GM12878 (cell line): ENCODE results near the gene PPM1E. TPM values are rescaled to one million over a fixed set of nuclear protein-coding genes. Genes with fewer than 3 reads are reported as not detected.

Experiments used
- ATAC-seq: fragments of 200-7000 bp; cut with Tn5 transposase; 3 replicates; pipeline ENCODE4 v1.9.1; 2020; ENCODE audit warnings: mild to moderate bottlenecking, moderate library complexity
- BruUV-seq: library from RNA; stranded (reverse); fragments of 400-500 nt; replicated peaks from 2 replicates; lab custom pipeline; 2021; lab: Mats Ljungman, UMichigan
- CTCF ChIA-PET: fragments of 300-600 bp; sonication (Branson Sonifier 250); formaldehyde crosslinking; extraction: SDS; loops from one replicate; lab custom pipeline; 2021; ENCODE audit warnings: inconsistent platforms; lab: Yijun Ruan, JAX
- POLR2A ChIA-PET: fragments of 350-600 bp; formaldehyde crosslinking; extraction: SDS; loops from one replicate; lab custom pipeline; 2021; ENCODE audit warnings: inconsistent platforms; lab: Charles Lee
- RAD21 ChIA-PET: fragments of 300-600 bp; sonication (Branson Sonifier 250); formaldehyde crosslinking; loops from one replicate; lab custom pipeline; 2023; ENCODE audit warnings: antibody characterized with exemption; ENCODE audit not compliant: unreplicated experiment; lab: Charles Lee
- SMC1A ChIA-PET: fragments of 300-600 bp; sonication (Branson Sonifier 250); formaldehyde crosslinking; loops from one replicate; lab custom pipeline; 2023; ENCODE audit not compliant: unreplicated experiment, uncharacterized antibody; lab: Charles Lee
- DNase-seq: peaks from one replicate; pipeline ENCODE4 v3.0.0-alpha.2; 2011; ENCODE audit warnings: low read depth, low spot score
- FAIRE-seq: peaks from 3 replicates; lab custom pipeline; 2011; peaks lifted over from hg19 to GRCh38; lab: Jason Lieb, UNC
- H2AFZ ChIP-seq: 2 replicates; pipeline ENCODE4 v1.6.0; 2011; ENCODE audit warnings: low read depth, low read length, control low read depth; ENCODE audit not compliant: control insufficient read depth
- H3K27ac ChIP-seq: 2 replicates; pipeline ENCODE4 v1.5.1; 2011; ENCODE audit warnings: control low read depth; ENCODE audit not compliant: control insufficient read depth, insufficient read depth
- H3K27me3 ChIP-seq, 2 experiments: replicated peaks in 1 of 2; 2 replicates each; pipeline versions ENCODE4 v1.6.0 to v1.6.1; 2011; ENCODE audit warnings: low read length in 1 of 2; ENCODE audit not compliant: control insufficient read depth in 2 of 2, insufficient read depth in 2 of 2
- H3K36me3 ChIP-seq, 2 experiments: 2 replicates each; pipeline ENCODE4 v1.5.1; 2011; ENCODE audit warnings: low read length in 1 of 2; ENCODE audit not compliant: control insufficient read depth in 2 of 2, insufficient read depth in 2 of 2
- H3K4me1 ChIP-seq: 2 replicates; pipeline ENCODE4 v1.6.1; 2011; ENCODE audit warnings: mild to moderate bottlenecking, low read length, moderate library complexity, mixed read lengths; ENCODE audit not compliant: control insufficient read depth, insufficient read depth
- H3K4me2 ChIP-seq: 2 replicates; pipeline ENCODE4 v1.6.0; 2011; ENCODE audit warnings: control low read depth; ENCODE audit not compliant: control insufficient read depth, insufficient read depth
- H3K4me3 ChIP-seq: fragments of 200-600 bp; sonication (generic); 2 replicates; pipeline ENCODE4 v1.5.1; 2016
- H3K79me2 ChIP-seq: 2 replicates; pipeline ENCODE4 v1.6.0; 2011; ENCODE audit warnings: low read length; ENCODE audit not compliant: control insufficient read depth, insufficient read depth
- H3K9ac ChIP-seq: 2 replicates; pipeline ENCODE4 v1.8.0; 2011; ENCODE audit warnings: low read length, control low read depth, mixed read lengths; ENCODE audit not compliant: control insufficient read depth, insufficient read depth
- H3K9me3 ChIP-seq: replicated peaks from 3 replicates; pipeline ENCODE4 v1.5.1; 2011; ENCODE audit warnings: mild to moderate bottlenecking, low read length; ENCODE audit not compliant: control insufficient read depth, insufficient read depth
- H4K20me1 ChIP-seq: 2 replicates; pipeline ENCODE4 v1.6.0; 2011; ENCODE audit not compliant: control insufficient read depth, insufficient read depth
- BMI1 ChIP-seq: fragments of 450-650 bp; IDR thresholded peaks from 2 replicates; pipeline ENCODE4 v1.6.1; 2016; ENCODE audit warnings: mild to moderate bottlenecking, moderate library complexity, borderline replicate concordance
- CBX5 ChIP-seq: sonication (generic); IDR thresholded peaks from 2 replicates; pipeline ENCODE4 v1.6.1; 2016; ENCODE audit warnings: low read depth, moderate library complexity, mild to moderate bottlenecking, inconsistent platforms
- ESRRA ChIP-seq: IDR thresholded peaks from 2 replicates; pipeline ENCODE4 v1.6.1; 2012; ENCODE audit warnings: mild to moderate bottlenecking, low read length, improper control_type of control experiment
- ETV6 ChIP-seq, 2 experiments: fragments of 450-650 bp in 1 of 2; IDR thresholded peaks in 1 of 2; conservative IDR thresholded peaks in 1 of 2; 2 replicates each; pipeline ENCODE4 v1.6.1; 2014; ENCODE audit warnings: antibody characterized with exemption in 1 of 2, borderline replicate concordance in 1 of 2, low read depth in 1 of 2, mild to moderate bottlenecking in 1 of 2, moderate library complexity in 1 of 2
- GABPA ChIP-seq: IDR thresholded peaks from 2 replicates; pipeline ENCODE4 v1.6.1; 2014; ENCODE audit warnings: antibody characterized with exemption, low read depth, mild to moderate bottlenecking, inconsistent platforms
- HDGF ChIP-seq: fragments of 450-650 bp; IDR thresholded peaks from 2 replicates; pipeline ENCODE4 v1.6.1; 2016; ENCODE audit warnings: antibody characterized with exemption
- NFIC ChIP-seq: IDR thresholded peaks from 2 replicates; pipeline ENCODE4 v1.6.1; 2012; ENCODE audit warnings: low read depth, mild to moderate bottlenecking, inconsistent platforms, low read length, moderate library complexity
- PML ChIP-seq: IDR thresholded peaks from 2 replicates; pipeline ENCODE4 v1.6.1; 2012; ENCODE audit warnings: low read length, inconsistent platforms
- TAF1 ChIP-seq: IDR thresholded peaks from 2 replicates; pipeline ENCODE4 v1.6.1; 2011; ENCODE audit warnings: mild to moderate bottlenecking, low read depth, low read length, borderline replicate concordance
- ZNF207 ChIP-seq: fragments of 450-650 bp; IDR thresholded peaks from 2 replicates; pipeline ENCODE4 v1.6.1; 2014; ENCODE audit warnings: antibody characterized with exemption, mild to moderate bottlenecking, borderline replicate concordance
- WGBS: methylation state at CpG from one replicate; pipeline ENCODE4 v1.1.6; 2016; ENCODE audit warnings: low lambda C conversion rate; ENCODE audit not compliant: insufficient replicate concordance, insufficient coverage; ENCODE audit errors: missing lambda C conversion rate; 5-methylcytosine and 5-hydroxymethylcytosine counted together
- in situ Hi-C: fragments of 300-500 bp; cut with MboI; formaldehyde crosslinking; loops from 9 replicates; pipeline ENCODE4 v1.14.3; 2018; ENCODE audit warnings: mixed read lengths
- intact Hi-C: fragments of 100-400 bp; cut with micrococcal nuclease; formaldehyde crosslinking; loops from one replicate; pipeline ENCODE4 v1.14.2; 2022; ENCODE audit not compliant: unreplicated experiment
- polyA plus RNA-seq, 11 experiments: library from polyadenylated mRNA; depleted of rRNA in 4 of 11; unstranded in 6 of 11; stranded (reverse) in 5 of 11; fragments of >200 nt; fragmentation: Nextera tagmentation in 4 of 11; fragmentation: Illumina TruSeq in 1 of 11; extraction: Ambion mirVana in 4 of 11; extraction: Trizol in 1 of 11; gene quantifications; 1 replicate in 1 of 11; 2 replicates in 10 of 11; pipeline versions ENCODE4 v1.2.1 to v1.2.3, GENCODE V29; 2011 to 2016; ENCODE audit warnings: inconsistent platforms in 2 of 11, missing spikeins in 2 of 11, low read depth in 1 of 11
- total RNA-seq, 4 experiments: library from RNA; depleted of rRNA in 3 of 4; stranded (reverse); fragments of >200 nt in 3 of 4; fragmentation: Illumina TruSeq in 1 of 4; extraction: Trizol in 1 of 4; gene quantifications; 2 replicates each; pipeline versions ENCODE4 v1.2.1 to v1.2.3, GENCODE V29; 2013 to 2021
- TF ChIP-seq, protein P1 (sequence below): fragments of 450-650 bp; IDR thresholded peaks from 2 replicates; pipeline ENCODE4 v1.6.1; 2016; ENCODE audit warnings: mild to moderate bottlenecking, moderate library complexity, borderline replicate concordance
- TF ChIP-seq, protein P2 (sequence below): IDR thresholded peaks from 2 replicates; pipeline ENCODE4 v1.6.1; 2012; ENCODE audit warnings: mild to moderate bottlenecking, low read depth, low read length
- TF ChIP-seq, protein P3 (sequence below): IDR thresholded peaks from 2 replicates; pipeline ENCODE4 v1.6.1; 2012; ENCODE audit warnings: low read depth, low read length, improper control_type of control experiment

PPM1E gene
- total and polyA plus RNA-seq, 10 of the 15 experiments (the other 5 are each of a cell fraction or from before 2014, with no cell fraction given), result 0.07 to 0.28 (median 0.16) TPM

DNA sequence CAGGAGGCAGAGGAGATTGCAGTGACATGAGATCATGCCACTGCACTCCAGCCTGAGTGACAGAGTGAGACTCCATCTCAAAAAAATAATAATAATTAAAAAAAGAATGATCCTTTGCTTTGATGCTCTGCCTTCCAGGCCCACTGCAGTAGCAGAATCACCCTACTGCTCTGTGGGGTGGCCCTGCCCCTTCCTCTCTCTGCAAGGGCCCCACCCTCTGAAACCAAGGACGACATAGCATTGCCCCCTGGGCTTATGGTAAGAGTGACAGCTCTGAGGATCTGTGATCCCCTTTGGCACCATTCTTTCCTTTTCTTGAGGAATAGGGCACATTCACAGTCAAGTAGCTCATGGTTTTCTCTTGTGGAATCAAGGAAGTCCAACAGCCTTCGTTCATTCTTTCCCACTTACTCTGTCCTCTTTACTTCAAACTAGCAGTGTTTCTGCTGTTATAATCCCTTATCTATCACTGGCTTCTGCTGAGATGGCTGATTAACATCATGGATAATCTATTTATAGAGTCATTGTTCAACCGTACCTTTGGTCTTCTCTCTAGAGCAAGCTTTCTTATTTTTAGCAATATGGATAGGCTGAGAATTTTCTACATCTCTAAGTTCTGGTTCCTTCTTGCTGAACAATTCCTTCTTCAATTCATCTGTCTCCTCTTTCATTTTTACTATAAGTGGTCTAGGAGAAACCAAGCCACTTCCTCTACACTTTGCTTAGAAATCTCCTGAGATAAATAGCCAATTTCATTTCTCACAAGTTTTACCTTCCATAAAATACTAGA, 49.1 kb upstream of the PPM1E start:
- ATAC-seq, result peak; percentile 49
- ChIA-PET POLR2A (interaction anchor here (0.5 to 1.8 kb wide), 9 partner anchors 9 to 299 kb away, joined by 3 to 11 read pairs (median 3); no protein-coding TSS in a partner anchor), RAD21 (interaction anchor here (0.8 to 1.9 kb wide), 4 partner anchors 9 to 298 kb away, joined by 3 to 8 read pairs (median 5); no protein-coding TSS in a partner anchor), CTCF (interaction anchor here (0.7 to 2.5 kb wide), 6 partner anchors 11 to 298 kb away, joined by 3 to 22 read pairs (median 4); no protein-coding TSS in a partner anchor), SMC1A (interaction anchor here (0.8 to 2.2 kb wide), 12 partner anchors 14 to 299 kb away, joined by 3 to 19 read pairs (median 4); partner anchors contain the start of gene RAD51C)
- in situ Hi-C loops, result no loop called here
- H3K4me3 ChIP-seq, result 0 out of 2 replicates have a peak overlapping the region, but pooled peaks have one; percentile 19
- no peak overlapping the region; the same call in 1 of the 2 replicates for H2AFZ ChIP-seq
- no TSS peak for BruUV-seq
- peak overlapping the region; percentile 56 for H3K4me2 ChIP-seq
- FAIRE-seq, result peak; percentile 89
- no peak overlapping the region; the same call in 1 of the 2 replicates for H3K9ac ChIP-seq
- 35% methylated on average over 3 of the region's 3 CpGs for WGBS
- peaks cover 0 to 8% of the 10 kb centered on the region in 2 experiments; a peak in 3 of 4 replicates for H3K36me3 ChIP-seq
- peak; percentile 41 for DNase-seq
- no peaks in the 10 kb centered on the region for H3K9me3 ChIP-seq
- H4K20me1 ChIP-seq, result no peaks in the 10 kb centered on the region
- H3K27me3 ChIP-seq, result no peaks in the 10 kb centered on the region
- no peaks in the 10 kb centered on the region for H3K79me2 ChIP-seq
- intact Hi-C loops, result loop anchor here (5.0 kb wide), 2 partner anchors 44 to 119 kb away; no protein-coding TSS in a partner anchor
- H3K27ac ChIP-seq, result peak overlapping the region; percentile 69
- peaks cover 39% of the 10 kb centered on the region for H3K4me1 ChIP-seq
- TF ChIP-seq, protein P1, sequence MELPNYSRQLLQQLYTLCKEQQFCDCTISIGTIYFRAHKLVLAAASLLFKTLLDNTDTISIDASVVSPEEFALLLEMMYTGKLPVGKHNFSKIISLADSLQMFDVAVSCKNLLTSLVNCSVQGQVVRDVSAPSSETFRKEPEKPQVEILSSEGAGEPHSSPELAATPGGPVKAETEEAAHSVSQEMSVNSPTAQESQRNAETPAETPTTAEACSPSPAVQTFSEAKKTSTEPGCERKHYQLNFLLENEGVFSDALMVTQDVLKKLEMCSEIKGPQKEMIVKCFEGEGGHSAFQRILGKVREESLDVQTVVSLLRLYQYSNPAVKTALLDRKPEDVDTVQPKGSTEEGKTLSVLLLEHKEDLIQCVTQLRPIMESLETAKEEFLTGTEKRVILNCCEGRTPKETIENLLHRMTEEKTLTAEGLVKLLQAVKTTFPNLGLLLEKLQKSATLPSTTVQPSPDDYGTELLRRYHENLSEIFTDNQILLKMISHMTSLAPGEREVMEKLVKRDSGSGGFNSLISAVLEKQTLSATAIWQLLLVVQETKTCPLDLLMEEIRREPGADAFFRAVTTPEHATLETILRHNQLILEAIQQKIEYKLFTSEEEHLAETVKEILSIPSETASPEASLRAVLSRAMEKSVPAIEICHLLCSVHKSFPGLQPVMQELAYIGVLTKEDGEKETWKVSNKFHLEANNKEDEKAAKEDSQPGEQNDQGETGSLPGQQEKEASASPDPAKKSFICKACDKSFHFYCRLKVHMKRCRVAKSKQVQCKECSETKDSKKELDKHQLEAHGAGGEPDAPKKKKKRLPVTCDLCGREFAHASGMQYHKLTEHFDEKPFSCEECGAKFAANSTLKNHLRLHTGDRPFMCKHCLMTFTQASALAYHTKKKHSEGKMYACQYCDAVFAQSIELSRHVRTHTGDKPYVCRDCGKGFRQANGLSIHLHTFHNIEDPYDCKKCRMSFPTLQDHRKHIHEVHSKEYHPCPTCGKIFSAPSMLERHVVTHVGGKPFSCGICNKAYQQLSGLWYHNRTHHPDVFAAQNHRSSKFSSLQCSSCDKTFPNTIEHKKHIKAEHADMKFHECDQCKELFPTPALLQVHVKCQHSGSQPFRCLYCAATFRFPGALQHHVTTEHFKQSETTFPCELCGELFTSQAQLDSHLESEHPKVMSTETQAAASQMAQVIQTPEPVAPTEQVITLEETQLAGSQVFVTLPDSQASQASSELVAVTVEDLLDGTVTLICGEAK, result no peak
- TF ChIP-seq BMI1 (no peak), ESRRA (no peak), CBX5 (no peak), ZNF207 (no peak), HDGF (no peak), GABPA (no peak; the same call in 1 of the 2 replicates), ETV6 (conservative IDR thresholded peaks at IDR 0.05 in 1 of 2, IDR thresholded peaks at IDR 0.05 in 1 of 2; ENCODE audit: borderline replicate concordance in 1 of 2, low read depth in 1 of 2) (no peak; a peak in 2 of 4 replicates), PML (peak; percentile 33; the same call in 1 of the 2 replicates), NFIC (peak; percentile 89), TAF1 (no peak)
- TF ChIP-seq, protein P2, sequence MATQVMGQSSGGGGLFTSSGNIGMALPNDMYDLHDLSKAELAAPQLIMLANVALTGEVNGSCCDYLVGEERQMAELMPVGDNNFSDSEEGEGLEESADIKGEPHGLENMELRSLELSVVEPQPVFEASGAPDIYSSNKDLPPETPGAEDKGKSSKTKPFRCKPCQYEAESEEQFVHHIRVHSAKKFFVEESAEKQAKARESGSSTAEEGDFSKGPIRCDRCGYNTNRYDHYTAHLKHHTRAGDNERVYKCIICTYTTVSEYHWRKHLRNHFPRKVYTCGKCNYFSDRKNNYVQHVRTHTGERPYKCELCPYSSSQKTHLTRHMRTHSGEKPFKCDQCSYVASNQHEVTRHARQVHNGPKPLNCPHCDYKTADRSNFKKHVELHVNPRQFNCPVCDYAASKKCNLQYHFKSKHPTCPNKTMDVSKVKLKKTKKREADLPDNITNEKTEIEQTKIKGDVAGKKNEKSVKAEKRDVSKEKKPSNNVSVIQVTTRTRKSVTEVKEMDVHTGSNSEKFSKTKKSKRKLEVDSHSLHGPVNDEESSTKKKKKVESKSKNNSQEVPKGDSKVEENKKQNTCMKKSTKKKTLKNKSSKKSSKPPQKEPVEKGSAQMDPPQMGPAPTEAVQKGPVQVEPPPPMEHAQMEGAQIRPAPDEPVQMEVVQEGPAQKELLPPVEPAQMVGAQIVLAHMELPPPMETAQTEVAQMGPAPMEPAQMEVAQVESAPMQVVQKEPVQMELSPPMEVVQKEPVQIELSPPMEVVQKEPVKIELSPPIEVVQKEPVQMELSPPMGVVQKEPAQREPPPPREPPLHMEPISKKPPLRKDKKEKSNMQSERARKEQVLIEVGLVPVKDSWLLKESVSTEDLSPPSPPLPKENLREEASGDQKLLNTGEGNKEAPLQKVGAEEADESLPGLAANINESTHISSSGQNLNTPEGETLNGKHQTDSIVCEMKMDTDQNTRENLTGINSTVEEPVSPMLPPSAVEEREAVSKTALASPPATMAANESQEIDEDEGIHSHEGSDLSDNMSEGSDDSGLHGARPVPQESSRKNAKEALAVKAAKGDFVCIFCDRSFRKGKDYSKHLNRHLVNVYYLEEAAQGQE, result no peak
- TF ChIP-seq, protein P3, sequence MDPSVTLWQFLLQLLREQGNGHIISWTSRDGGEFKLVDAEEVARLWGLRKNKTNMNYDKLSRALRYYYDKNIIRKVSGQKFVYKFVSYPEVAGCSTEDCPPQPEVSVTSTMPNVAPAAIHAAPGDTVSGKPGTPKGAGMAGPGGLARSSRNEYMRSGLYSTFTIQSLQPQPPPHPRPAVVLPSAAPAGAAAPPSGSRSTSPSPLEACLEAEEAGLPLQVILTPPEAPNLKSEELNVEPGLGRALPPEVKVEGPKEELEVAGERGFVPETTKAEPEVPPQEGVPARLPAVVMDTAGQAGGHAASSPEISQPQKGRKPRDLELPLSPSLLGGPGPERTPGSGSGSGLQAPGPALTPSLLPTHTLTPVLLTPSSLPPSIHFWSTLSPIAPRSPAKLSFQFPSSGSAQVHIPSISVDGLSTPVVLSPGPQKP, result no peak
